ENCODE data around the gene ZSWIM8.

ZSWIM8 gene

GRCh38 chr10:73847031-73847430 is 61.6 kb downstream of the ZSWIM8 start:
- CTCF ChIA-PET: interaction anchor here (0.5 to 12.7 kb wide), 7 partner anchors 15 to 388 kb away, joined by 3 to 267 read pairs (median 4); partner anchors contain the start of gene CAMK2G
- Histone ChIP-seq H3K27ac (ENCODE audit: extremely low read depth, low read depth, low read length) (no peak overlapping the region), H3K36me3 (ENCODE audit: control insufficient read depth in 2 of 2, insufficient read depth in 1 of 2, low read length in 2 of 2) (peaks cover 7 to 63% of the 10 kb centered on the region in 2 experiments; a peak in 2 of 3 replicates), H3K4me3 (ENCODE audit: low read depth, low read length) (no peak overlapping the region), H3K4me1 (ENCODE audit: control insufficient read depth, insufficient read depth, low read length) (no peaks in the 10 kb centered on the region), H3K9me3 (ENCODE audit: control insufficient read depth, insufficient read depth, low read depth, low read length) (no peaks in the 10 kb centered on the region)
- POLR2A ChIA-PET: no interaction called here
- TF ChIP-seq ZBTB49 (tag by site-specific recombination; IDR thresholded peaks at IDR 0.05; ENCODE audit: low read depth): no peak
- TF ChIP-seq ZNF10 (tag by site-specific recombination; IDR thresholded peaks at IDR 0.05): no peak
- no peak for TF ChIP-seq ZNF146 (tag by site-specific recombination; IDR thresholded peaks at IDR 0.05)
- no peak for TF ChIP-seq KLF16 (tag by site-specific recombination; IDR thresholded peaks at IDR 0.05)
- TF ChIP-seq ZNF645 (tag by site-specific recombination; IDR thresholded peaks at IDR 0.05): no peak
- no peak for TF ChIP-seq KLF10 (tag by site-specific recombination; IDR thresholded peaks at IDR 0.05)
- no peak for TF ChIP-seq SCRT2 (tag by site-specific recombination; IDR thresholded peaks at IDR 0.05)
- TF ChIP-seq SP3 (tag by site-specific recombination; IDR thresholded peaks at IDR 0.05): no peak
- TF ChIP-seq ZNF341 (tag by site-specific recombination; IDR thresholded peaks at IDR 0.05; ENCODE audit: low read depth): no peak
- no peak for TF ChIP-seq ZBTB48 (tag by site-specific recombination; IDR thresholded peaks at IDR 0.05)
- no peak for TF ChIP-seq ZNF561 (tag by site-specific recombination; IDR thresholded peaks at IDR 0.05; ENCODE audit: borderline replicate concordance)
- TF ChIP-seq ZFP69B (tag by site-specific recombination; IDR thresholded peaks at IDR 0.05): no peak
- TF ChIP-seq KLF17 (tag by site-specific recombination; IDR thresholded peaks at IDR 0.05): no peak
- TF ChIP-seq ZNF664 (tag by site-specific recombination; IDR thresholded peaks at IDR 0.05): no peak
- TF ChIP-seq KLF7 (tag by site-specific recombination; IDR thresholded peaks at IDR 0.05; ENCODE audit: borderline replicate concordance): no peak
- TF ChIP-seq REPIN1 (tag by site-specific recombination; IDR thresholded peaks at IDR 0.05; ENCODE audit: low read depth): no peak
- no peak for TF ChIP-seq ATF2 (tag by site-specific recombination; IDR thresholded peaks at IDR 0.05; ENCODE audit: low read depth)
- no peak for TF ChIP-seq PBX3 (CRISPR knock-in tag; IDR thresholded peaks at IDR 0.05)

Data from HEK293 (cell line).